ENCODE results near the gene GHITM.
"Not testable (repeated sequence)": the region's sequence is repeated elsewhere in the genome, so short reads cannot be mapped to it uniquely, and the experiment has no call there.

The GHITM gene

GRCh38 chr10:84139126-84140035, at the start of gene GHITM:
Gene GHITM (plus strand): TSS chr10:84139509. CDS start chr10:84141501, 1,992 bp downstream.
- ChIA-PET POLR2A (interaction anchor here (0.6 to 1.5 kb wide), 2 partner anchors 8 to 23 kb away, joined by 3 to 7 read pairs; no protein-coding TSS in a partner anchor), CTCF (interaction anchor here (0.6 to 8.4 kb wide), 11 partner anchors 8 to 398 kb away, joined by 3 to 78 read pairs (median 5); no protein-coding TSS in a partner anchor)
- TF ChIP-seq CTCF (IDR thresholded peaks at IDR 0.05; ENCODE audit: control extremely low read depth, extremely low read depth, low read depth, missing control alignments) = peak; percentile 3
- peak; percentile 95 for DNase-seq (ENCODE audit: extremely low spot score)

- no peak for TF ChIP-seq CTCF (IDR thresholded peaks at IDR 0.05; ENCODE audit: control extremely low read depth, extremely low read depth, low read depth, missing control alignments)
- POLR2A ChIA-PET = no interaction called here
- no peak for DNase-seq (ENCODE audit: extremely low spot score)
- CTCF ChIA-PET = no interaction called here
These were observed 43.4 kb upstream of the GHITM start for GRCh38 chr10:84095811-84096497.

GRCh38 chr10:84097787-84098353, 41.4 kb upstream of the GHITM start:
- no peak for DNase-seq (ENCODE audit: extremely low spot score)
- ChIA-PET CTCF (interaction anchor here (1.1 to 1.3 kb wide), 3 partner anchors 9 to 20 kb away, joined by 3 to 5 read pairs (median 4); no protein-coding TSS in a partner anchor), POLR2A (no interaction called here)
- peak; percentile 51 for TF ChIP-seq CTCF (IDR thresholded peaks at IDR 0.05; ENCODE audit: control extremely low read depth, extremely low read depth, low read depth, missing control alignments)

- POLR2A ChIA-PET = no interaction called here
- TF ChIP-seq CTCF (IDR thresholded peaks at IDR 0.05; ENCODE audit: control extremely low read depth, extremely low read depth, low read depth, missing control alignments) = no peak
- CTCF ChIA-PET = interaction anchor here (1.1 to 1.3 kb wide), 3 partner anchors 8 to 20 kb away, joined by 3 to 5 read pairs (median 4); no protein-coding TSS in a partner anchor
- no peak for DNase-seq (ENCODE audit: extremely low spot score)
These were observed 40.6 kb upstream of the GHITM start for GRCh38 chr10:84098667-84099066.

GRCh38 chr10:84101042-84101441, 38.3 kb upstream of the GHITM start:
- no peak for TF ChIP-seq CTCF (IDR thresholded peaks at IDR 0.05; ENCODE audit: control extremely low read depth, extremely low read depth, low read depth, missing control alignments)
- ChIA-PET CTCF (interaction anchor here (1.3 kb wide), 1 partner anchor 10 kb away, joined by 3 read pairs; no protein-coding TSS in a partner anchor), POLR2A (no interaction called here)
- no peak for DNase-seq (ENCODE audit: extremely low spot score)

GRCh38 chr10:84108797-84109196, 30.5 kb upstream of the GHITM start:
- TF ChIP-seq CTCF (IDR thresholded peaks at IDR 0.05; ENCODE audit: control extremely low read depth, extremely low read depth, low read depth, missing control alignments) = no peak
- POLR2A ChIA-PET = no interaction called here
- CTCF ChIA-PET = no interaction called here
- DNase-seq (ENCODE audit: extremely low spot score) = no peak

- DNase-seq (ENCODE audit: extremely low spot score); POLR2A ChIA-PET; CTCF ChIA-PET: not testable (repeated sequence)
These were observed 29.5 kb upstream of the GHITM start for GRCh38 chr10:84109772-84110171.

- CTCF ChIA-PET = interaction anchor here (1.2 to 1.9 kb wide), 6 partner anchors 11 to 92 kb away, joined by 3 to 5 read pairs (median 4); no protein-coding TSS in a partner anchor
- DNase-seq (ENCODE audit: extremely low spot score); POLR2A ChIA-PET: not testable (repeated sequence)
These were observed 25.8 kb upstream of the GHITM start for GRCh38 chr10:84113468-84113867.

Measured in GM10248 (cell line).